CD1c-positive myeloid dendritic cell (primary cell): Measurements from ENCODE around the gene TAS2R50.

Experiments used
- DNase-seq: peaks from one replicate; pipeline ENCODE4 v3.0.0-alpha.2; 2016; ENCODE audit errors: extremely low spot score

TAS2R50 gene

GRCh38 chr12:10952645-10953044 lies 34.1 kb downstream of the TAS2R50 start:
- no peak for DNase-seq

GRCh38 chr12:10943167-10943566 lies 43.5 kb downstream of the TAS2R50 start:
- no peak for DNase-seq

- DNase-seq: no peak
Observed at GRCh38 chr12:10941916-10942607, 44.6 kb downstream of the TAS2R50 start.

GRCh38 chr12:10941369-10941768 lies 45.3 kb downstream of the TAS2R50 start:
- DNase-seq: no peak

GRCh38 chr12:10940389-10940788 lies 46.3 kb downstream of the TAS2R50 start:
- no peak for DNase-seq

GRCh38 chr12:10939163-10939562 lies 47.5 kb downstream of the TAS2R50 start, which contains the start of gene TAS2R14:
TSS of gene TAS2R14 (minus strand) at chr12:10939263. CDS start at chr12:10939207, 56 bp downstream.
- DNase-seq: no peak

GRCh38 chr12:10936506-10936905 lies 50.2 kb downstream of the TAS2R50 start:
- no peak for DNase-seq
